Fibroblast of skin of scalp (primary cell): Measurements from ENCODE around the gene DLL3.

ENCODE experiments used
- DNase-seq: peaks from one replicate; pipeline ENCODE4 v3.0.0-alpha.2; 2013

DLL3 gene

DNA sequence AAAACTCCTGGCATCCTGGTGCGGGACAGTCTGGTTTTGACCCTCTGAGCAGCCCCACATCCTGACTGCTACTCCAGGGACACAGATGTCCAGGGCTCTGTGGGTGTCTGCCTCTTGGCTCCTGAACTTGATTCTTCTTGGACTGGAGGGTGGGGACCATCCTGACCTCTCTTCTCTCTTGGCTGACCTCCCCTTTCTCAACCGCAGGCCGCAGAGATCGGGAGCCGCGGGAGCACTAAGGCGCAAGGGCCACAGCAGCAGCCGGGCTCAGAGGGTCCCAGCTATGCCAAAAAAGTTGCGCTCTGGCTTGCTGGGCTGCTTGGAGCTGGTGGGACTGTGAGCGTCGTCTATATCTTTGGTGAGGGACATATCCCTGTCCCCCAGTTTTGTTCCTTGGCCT is 17.1 kb upstream of the DLL3 start:
- DNase-seq, result no peak

DNA sequence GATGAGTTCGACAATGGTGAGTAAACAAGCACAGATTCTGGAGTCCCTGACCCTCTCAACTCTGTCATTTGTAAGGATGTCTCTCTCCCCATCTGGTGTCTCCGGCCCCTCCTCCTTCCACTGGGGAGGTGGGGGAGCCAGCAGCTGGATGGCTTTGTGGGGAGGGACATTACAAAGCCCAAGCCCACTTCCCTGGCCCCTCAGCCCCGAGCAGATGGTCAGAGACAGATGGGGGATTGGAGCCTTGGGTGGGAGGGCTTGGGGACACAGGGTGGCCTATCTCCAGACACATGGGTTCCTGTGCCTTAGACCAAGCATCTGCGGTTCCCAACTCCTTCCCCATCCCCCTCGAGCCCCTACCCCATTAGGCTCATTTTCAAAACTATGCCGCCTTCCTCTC is 15.6 kb upstream of the DLL3 start:
- DNase-seq, result no peak

DNA sequence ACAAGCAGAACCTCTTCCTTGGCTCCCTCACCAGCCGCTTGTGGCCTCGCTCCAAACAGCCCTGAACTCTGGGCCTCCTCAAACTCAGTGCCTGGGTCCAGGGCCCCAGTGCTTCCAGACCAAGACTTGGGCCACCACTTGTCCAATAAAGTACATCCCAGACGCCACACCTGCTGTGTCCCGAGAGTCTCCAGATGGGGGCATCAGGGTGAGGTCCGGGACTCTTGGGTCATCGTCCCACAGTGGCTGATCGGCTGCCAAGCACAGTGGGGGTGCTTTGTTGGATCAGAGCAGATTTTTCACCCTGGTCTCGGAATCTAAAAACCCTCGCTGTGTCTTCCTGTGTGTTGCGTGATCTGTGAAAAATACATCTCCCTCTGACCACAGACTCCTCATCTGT is 9.0 kb upstream of the DLL3 start:
- no peak for DNase-seq

DNA sequence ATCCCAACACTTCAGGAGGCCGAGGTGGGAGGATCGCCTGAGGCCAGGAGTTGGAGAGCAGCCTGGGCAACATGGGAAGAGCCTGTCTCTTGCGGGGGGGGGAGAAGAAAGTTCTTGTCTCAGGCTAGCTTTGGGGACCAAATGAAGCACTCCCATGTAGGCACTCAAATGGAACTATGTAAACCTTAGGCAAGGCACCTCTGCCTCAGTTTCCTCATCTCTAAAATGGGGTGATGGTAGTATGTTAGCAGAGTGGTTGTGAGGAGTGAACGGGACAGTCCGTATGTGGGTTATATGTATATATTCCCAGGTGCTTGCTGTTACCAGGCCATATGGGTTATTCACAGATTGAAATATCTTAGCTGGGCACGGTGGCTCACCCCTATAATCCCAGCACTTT is 6.5 kb upstream of the DLL3 start:
- no peak for DNase-seq

DNA sequence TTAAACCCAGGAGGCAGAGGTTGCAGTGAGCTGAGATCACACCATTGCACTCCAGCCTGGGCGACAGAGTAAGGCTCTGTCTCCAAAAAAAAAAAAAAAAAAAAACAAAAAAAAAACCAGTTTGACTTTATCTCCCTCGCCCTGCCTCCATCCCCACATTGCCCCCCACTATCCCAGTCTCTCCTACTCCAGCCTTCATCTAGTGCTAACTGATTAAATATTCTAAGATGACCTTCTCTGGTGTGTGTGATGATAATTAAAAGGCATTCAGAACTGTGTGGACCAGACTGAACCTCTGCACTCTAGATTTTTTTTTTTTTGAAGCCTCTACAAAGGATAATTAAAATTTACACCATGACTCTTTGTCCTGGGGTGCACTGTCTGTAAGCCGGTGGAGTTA is 6.0 kb upstream of the DLL3 start:
- DNase-seq, result no peak

DNA sequence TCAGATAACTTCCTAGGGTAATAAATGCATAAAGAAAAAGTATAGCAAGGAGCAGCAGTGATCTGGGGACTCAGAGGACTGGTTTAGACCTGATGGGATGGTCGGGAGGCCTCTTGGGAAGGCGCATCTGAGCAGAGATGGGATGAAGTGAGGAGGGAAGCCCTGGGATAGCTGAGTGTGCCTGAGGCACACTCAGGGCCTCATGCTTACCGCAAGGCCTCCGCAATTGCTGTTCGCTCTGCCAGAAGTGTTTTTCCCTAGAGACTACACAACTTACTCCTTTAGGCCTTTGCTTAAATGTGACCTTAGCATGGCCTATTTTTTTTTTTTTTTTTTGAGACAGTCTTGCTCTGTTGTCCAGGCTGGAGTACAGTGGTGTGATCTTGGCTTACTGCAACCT is 4.1 kb upstream of the DLL3 start:
- DNase-seq, result no peak

DNA sequence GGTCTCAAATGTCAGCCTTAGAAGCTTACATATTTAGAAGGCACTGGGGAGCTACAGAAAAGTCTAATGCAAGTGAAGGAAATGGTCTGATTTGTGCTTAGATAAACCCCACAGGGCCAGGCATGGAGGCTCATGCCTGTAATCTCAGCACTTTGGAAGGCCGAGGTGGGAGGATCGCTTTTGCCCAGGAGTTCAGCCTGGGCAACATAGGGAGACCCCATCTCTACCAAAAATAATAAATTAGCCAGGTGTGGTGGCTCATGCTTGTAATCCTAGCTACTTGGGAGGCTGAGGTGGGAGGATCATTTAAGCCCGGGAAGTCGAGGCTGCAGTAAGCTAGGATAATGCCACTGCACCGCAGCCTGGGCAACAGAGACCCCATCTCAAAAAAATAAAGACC is 2.7 kb upstream of the DLL3 start:
- no peak for DNase-seq

DNA sequence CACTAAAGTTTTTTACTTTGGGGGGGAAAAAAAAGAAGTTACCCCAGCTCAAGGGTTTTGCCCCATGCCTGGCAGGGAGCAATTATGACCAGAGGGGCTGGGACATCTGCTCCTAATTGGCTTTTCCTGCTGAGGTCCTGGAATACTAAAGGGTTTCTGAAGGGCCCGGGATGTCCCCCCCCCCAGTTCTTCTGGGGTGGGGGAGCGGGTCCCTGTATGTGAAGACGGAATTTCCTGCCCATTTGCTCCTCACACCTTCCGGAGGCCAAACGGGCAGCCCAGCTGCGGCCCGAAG is 1.1 kb upstream of the DLL3 start:
- no peak for DNase-seq

DNA sequence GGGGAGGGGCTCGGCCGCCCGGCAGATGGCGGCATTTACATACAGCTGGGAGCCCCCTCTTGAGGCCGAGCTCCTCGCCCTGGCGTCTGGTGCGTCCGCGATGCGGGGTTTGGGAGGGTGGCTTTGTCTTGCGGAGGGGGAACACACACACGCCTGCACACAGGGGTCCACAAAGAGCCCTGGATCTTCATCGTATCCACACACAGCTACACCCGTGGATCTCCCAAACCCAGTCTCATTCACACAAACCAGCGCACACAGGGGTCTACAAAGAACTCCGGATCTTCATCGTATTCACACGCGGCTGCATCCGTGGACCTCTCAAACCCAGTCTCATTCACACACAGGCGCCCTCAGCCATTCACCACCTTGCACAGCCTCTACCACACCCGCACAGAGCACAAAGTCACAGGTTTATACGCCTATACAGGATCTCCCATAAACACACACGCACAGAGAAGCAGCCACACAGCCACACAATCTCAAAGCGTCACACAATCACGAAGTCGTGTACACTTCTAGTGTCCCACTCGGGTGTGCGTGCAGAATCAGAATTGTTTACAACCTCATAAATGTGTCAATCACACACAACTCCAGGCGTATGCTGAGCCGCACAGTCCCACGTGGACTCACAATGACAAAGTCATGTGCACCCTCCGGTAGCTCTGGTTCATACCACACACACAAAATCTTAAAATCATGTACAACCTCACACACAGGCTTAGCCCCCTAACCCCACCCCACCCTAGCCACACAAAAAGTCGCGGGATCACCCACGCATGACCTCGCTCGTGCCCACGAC is 550 bp upstream of the DLL3 start:
- DNase-seq, result peak; percentile 32

DNA sequence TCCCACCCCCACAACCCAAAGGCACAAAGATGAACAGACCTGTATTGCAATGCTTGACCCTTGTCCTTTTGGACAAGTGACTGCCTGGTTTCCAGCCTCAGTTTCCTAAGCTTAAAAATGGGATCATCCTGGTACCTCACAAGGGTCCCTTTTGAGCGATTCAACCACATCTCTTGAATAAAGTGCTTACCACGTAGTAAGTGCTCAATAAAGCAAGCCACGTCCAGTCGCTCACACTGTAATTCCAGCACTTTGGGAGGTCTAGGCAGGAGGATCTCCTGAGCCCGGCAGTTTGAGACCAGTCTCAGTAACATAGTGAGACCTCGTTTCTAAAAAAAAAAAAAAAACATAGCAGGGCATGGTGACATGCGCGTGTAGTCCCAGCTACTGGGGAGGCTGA is 1.2 kb downstream of the DLL3 start:
- DNase-seq, result no peak

DNA sequence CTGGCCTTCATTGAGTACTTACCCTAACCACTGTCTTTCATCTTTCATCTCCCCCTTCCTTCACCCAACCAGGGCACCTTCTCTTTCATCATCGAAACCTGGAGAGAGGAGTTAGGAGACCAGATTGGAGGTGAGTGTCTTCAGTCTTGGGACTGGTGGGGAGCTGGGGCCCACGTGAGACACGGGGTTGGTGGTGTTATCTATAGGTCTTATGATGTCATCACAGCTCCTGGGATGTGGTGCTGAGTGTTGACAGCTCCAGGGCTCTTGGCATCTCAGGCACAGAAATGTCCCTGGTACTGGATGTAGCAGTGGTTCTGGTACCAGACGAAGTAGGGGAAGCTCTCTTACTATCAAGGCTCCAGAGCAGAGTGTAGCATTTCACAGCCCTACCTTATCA is 1.8 kb downstream of the DLL3 start:
- DNase-seq, result no peak

DNA sequence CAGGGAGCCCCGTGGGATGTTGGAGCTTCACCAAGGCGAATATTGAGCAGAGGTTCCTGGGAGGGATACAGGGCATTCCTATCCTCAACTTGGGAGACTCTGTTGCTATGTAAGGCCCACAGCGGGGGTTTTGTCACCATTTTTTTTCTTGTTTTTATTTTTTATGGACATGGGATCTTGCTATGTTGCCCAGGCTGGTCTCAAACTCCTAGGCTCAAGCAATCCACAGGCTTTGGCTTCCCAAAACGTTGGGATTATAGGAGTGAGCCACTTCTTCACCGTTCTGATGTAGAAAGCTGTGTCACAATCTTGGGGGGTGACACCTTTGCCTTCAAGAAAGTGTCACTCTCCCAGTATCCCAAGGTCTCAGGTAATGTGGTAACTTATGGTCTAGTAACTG is 2.6 kb downstream of the DLL3 start:
- DNase-seq, result no peak

DNA sequence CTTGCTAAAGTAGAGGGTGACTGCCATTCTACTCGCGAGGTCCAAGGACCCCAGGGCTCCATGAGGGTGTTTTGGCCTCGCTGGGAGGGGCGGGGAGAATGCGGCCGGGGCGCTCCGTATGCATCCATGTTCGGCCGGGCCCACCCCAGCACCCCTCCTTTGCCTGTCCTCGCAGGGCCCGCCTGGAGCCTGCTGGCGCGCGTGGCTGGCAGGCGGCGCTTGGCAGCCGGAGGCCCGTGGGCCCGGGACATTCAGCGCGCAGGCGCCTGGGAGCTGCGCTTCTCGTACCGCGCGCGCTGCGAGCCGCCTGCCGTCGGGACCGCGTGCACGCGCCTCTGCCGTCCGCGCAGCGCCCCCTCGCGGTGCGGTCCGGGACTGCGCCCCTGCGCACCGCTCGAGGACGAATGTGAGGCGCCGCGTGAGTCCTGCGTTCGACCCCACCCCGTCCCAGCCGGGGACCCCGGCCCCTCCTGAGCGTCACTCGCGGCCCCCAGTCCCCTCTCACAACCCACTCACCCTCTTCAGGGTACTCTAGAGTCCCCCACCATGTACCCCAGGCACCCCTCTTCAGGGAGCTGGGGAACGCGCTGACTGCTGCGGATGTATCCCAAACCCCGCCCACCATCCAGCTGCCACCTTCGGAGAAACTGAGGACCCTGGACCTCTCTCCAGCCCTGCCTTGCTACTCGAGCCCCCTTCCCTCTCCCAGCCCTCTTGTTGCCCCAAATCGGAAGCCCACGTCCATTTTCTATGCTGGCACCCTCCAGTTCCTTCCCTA is 4.1 kb downstream of the DLL3 start:
- peak; percentile 80 for DNase-seq

DNA sequence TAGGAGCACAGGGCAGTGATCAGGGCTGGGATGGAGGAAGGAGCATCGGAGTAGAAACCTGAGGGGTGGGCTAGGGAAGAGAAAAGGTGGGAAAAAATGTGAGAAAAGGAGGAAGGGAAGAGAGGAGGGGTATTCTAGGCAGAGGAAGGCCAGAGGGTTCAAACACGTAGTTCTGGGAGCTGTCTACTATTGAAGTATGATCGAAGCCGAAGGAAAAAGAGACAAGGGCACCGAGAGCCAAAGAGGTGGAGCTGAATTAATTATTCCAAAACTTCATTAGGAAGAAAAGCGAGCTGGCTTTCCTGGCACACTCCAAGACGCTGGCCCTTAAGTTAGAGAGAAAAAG is 7.8 kb downstream of the DLL3 start:
- DNase-seq, result no peak

DNA sequence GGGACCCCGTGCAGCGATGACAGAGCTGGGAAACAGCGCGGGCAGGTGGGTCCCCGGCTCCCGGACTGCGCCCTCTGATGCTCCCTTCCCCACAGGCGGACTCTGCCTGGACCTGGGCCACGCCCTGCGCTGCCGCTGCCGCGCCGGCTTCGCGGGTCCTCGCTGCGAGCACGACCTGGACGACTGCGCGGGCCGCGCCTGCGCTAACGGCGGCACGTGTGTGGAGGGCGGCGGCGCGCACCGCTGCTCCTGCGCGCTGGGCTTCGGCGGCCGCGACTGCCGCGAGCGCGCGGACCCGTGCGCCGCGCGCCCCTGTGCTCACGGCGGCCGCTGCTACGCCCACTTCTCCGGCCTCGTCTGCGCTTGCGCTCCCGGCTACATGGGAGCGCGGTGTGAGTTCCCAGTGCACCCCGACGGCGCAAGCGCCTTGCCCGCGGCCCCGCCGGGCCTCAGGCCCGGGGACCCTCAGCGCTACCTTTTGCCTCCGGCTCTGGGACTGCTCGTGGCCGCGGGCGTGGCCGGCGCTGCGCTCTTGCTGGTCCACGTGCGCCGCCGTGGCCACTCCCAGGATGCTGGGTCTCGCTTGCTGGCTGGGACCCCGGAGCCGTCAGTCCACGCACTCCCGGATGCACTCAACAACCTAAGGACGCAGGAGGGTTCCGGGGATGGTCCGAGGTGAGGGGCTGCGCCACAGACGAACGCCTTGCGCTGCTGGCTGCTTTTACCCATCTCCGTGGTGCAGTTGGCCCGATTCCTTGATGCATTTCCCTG is 8.4 kb downstream of the DLL3 start:
- peak; percentile 68 for DNase-seq

DNA sequence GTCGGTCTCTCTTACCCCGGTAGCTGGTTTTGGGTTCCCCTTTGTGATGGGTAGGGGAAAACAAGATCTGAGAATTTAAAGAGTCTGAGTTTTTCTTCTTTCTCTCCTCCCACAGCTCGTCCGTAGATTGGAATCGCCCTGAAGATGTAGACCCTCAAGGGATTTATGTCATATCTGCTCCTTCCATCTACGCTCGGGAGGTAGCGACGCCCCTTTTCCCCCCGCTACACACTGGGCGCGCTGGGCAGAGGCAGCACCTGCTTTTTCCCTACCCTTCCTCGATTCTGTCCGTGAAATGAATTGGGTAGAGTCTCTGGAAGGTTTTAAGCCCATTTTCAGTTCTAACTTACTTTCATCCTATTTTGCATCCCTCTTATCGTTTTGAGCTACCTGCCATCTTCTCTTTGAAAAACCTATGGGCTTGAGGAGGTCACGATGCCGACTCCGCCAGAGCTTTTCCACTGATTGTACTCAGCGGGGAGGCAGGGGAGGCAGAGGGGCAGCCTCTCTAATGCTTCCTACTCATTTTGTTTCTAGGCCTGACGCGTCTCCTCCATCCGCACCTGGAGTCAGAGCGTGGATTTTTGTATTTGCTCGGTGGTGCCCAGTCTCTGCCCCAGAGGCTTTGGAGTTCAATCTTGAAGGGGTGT is 9.1 kb downstream of the DLL3 start:
- no peak for DNase-seq

DNA sequence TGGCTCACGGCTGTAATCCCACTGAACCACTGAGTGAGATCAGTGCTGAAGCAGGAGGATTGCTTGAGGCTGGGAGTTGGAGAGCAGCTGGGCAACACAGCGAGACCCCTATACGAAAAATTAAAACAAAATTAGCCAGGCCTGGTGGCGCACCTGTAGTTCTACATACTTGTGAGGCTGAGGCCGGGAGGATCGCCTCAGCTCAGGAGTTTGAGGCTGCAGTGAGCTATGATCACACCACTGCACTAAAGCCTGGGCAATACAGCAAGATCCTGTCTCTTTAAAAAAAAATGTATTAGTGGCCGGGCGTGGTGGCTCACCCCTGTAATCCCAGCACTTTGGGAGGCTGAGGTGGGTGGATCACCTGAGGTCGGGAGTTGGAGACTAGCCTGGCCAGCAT is 9.9 kb downstream of the DLL3 start:
- no peak for DNase-seq

DNA sequence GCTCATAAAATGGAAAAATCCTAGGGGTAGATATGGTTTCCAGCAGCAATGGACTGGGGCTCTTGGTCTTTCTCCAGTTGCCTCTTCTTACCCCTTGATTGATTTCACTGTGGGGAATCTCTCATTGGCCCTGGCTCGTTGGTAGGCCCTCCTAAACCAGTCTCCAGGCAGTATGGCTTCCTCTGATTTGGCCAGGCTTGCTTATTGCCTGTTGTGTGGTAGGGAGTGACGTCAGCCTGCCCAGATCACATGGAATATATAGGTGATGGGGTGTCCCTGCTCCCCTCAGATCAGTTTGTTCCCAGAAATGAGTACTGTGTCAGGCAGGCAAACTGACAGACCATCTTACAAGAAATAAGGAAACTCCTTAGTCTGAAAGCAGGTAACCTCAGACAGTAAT is 10.5 kb downstream of the DLL3 start:
- DNase-seq, result no peak

DNA sequence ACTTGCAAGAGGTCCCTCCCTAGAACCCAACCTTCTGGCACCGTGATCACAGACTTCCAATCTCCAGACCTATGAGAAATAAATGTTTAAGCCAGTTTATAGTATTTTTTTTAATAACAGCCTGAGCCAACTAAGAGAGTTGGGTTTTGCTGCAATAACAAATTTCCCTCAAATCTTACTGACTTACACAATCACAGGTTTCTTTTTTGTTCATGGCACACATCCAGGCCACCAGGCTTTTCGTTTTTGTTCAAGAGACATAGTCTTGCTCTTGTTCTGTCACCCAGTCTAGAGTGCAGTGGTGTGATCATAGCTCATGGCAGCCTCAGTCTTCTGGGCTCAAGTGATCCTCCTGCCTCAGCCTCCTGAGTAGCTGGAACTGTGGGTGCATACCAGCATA is 14.2 kb downstream of the DLL3 start:
- DNase-seq, result no peak

DNA sequence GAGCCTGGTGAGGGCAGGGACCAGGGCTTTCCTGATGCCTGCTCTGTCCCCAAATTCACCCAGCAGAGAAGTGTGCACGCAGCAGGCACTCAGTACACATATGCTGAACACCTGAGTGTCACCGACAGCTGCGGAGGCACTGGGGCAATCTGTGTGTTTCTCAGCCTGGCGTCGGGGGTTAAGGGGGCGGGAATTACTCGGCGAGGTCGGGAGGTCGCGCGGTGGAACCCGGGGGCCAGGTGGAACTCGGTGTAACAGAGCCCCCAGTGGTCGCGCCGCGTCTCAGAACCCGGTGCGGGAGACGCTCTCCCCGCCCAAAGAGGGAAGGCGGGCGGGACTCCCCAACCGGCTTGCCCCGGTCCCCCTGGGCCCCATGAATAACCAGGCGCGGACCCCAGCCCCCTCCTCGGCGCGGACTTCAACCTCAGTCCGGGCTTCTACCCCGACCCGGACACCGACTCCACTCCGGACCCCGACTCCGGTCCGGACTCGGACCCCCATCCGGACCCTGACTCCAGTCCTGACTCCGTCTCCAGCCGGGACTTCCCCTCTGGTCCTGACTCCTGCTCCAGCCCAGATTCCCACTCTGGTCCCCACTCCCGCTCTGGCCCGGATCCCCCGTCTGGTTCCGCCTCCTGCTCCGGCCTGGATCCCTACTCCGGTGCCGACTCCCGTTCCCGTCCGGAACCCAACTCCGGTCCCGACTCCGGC is 16.2 kb downstream of the DLL3 start, which contains the start of gene SELENOV:
TSS of gene SELENOV (plus strand) at position 300 of the 711 bp plus-strand sequence. CDS start at position 374, 74 bp downstream.
- no peak for DNase-seq

DNA sequence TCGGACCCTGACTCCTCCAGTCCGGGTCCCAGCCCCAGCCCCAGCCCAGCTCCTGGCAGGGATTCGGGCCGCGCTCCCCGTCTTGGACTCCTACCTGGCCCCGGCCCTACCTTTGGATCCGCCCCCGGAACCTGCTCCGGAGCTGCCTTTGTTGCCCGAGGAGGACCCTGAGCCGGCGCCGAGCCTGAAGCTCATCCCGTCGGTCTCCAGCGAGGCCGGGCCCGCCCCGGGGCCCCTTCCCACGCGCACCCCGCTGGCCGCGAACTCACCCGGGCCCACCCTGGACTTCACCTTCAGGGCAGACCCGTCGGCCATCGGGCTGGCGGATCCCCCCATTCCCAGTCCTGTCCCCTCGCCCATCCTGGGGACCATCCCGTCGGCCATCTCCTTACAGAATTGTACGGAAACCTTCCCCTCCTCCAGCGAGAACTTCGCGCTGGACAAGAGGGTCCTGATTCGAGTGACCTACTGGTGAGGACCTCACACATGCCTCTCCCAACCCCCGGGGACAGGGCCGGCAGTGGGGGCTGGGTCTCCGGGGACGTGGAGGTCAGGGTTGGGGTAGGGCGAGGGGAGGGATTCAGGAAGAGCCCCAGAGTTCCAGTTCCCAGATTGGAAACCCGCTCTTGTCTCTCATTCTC is 16.9 kb downstream of the DLL3 start:
- DNase-seq, result no peak

DNA sequence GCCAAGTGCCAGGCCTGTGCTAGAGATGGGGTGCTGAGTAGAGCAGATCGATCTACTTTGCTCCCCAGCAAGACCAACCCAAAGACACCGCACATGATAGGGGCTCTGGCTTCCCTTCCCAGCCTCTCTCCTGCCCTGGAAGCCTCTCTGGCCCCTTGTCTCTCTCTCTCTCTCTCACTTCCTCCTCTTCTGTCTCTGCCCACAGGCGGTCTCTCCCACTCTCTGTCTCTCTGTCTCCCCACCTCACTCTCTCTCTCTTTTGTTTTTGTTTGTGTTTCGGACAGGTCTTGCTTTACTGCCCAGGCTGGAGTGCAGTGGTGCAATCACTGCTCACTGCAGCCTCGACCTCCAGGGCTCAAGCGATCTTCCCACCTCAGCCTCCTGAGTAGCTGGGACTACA is 17.5 kb downstream of the DLL3 start:
- no peak for DNase-seq
